ENCODE measurements around the gene CHST10. TPM values are rescaled to one million over a fixed set of nuclear protein-coding genes. Genes with fewer than 3 reads are reported as not detected.

Gene CHST10
- total and polyA plus RNA-seq, 2 donors (not counting 3 experiments of a cell fraction or from before 2014, with no cell fraction given): 11.1 to 12.3 TPM

- no TSS peak for BruUV-seq (replicated peaks)
These were observed 8.3 kb upstream of the CHST10 start for GRCh38 chr2:100425573-100426383.

More at GRCh38 chr2:100425573-100426383, 8.3 kb upstream of the CHST10 start:
- DNase-seq (ENCODE audit: low read depth, low spot score) (no peak), FAIRE-seq (no peak)
- H3K9me3 ChIP-seq (replicated peaks; ENCODE audit: control insufficient read depth, insufficient read depth, low read length): no peaks in the 10 kb centered on the region
- H3K9ac ChIP-seq (replicated peaks; ENCODE audit: extremely low read depth, insufficient read depth, low read length): no peak overlapping the region
- intact Hi-C loops (cut with micrococcal nuclease) (loop anchor here (10.0 kb wide), 2 partner anchors 139 to 559 kb away; partner anchors contain the start of gene PDCL3), dilution Hi-C loops (cut with MboI; ENCODE audit: extremely low pct_ligation_motif_present, low sequenced_read_pairs) (no loop called here)
- H3K9me1 ChIP-seq (replicated peaks; ENCODE audit: control insufficient read depth, extremely low read depth, insufficient read depth, low read length): no peaks in the 10 kb centered on the region
- H4K20me1 ChIP-seq (replicated peaks; ENCODE audit: control insufficient read depth, extremely low read depth, insufficient read depth, low read length): no peaks in the 10 kb centered on the region
- H3K4me3 ChIP-seq (replicated peaks in 1 of 3; ENCODE audit: insufficient read depth in 1 of 3, low read depth in 1 of 3, low read length in 3 of 3): no peak overlapping the region
- H3K27me3 ChIP-seq (ENCODE audit: control insufficient read depth in 2 of 2, insufficient read depth in 2 of 2, low read length in 2 of 2): peaks cover 7 to 11% of the 10 kb centered on the region in 2 experiments
- no peak overlapping the region for H3K27ac ChIP-seq (ENCODE audit: insufficient read depth, low read depth, low read length)
- no peaks in the 10 kb centered on the region for H3K79me2 ChIP-seq (ENCODE audit: control insufficient read depth, insufficient read depth, low read length)
- CTCF ChIA-PET: interaction anchor here (1.2 to 1.5 kb wide), 2 partner anchors 9 kb away, joined by 3 read pairs; no protein-coding TSS in a partner anchor
- POLR2A ChIA-PET: no interaction called here
- TF ChIP-seq FOS (IDR thresholded peaks at IDR 0.05; ENCODE audit: borderline replicate concordance, insufficient read depth, low read length): no peak
- no peak for TF ChIP-seq JUN (IDR thresholded peaks at IDR 0.05; ENCODE audit: borderline replicate concordance, insufficient read depth, insufficient read length, low read depth)
- TF ChIP-seq EZH2 (IDR thresholded peaks at IDR 0.05; ENCODE audit: borderline replicate concordance, low read depth, low read length, severe bottlenecking): no peak
- TF ChIP-seq POLR2A (IDR thresholded peaks at IDR 0.05; ENCODE audit: low read depth, low read length): no peak
- TF ChIP-seq, protein P1, sequence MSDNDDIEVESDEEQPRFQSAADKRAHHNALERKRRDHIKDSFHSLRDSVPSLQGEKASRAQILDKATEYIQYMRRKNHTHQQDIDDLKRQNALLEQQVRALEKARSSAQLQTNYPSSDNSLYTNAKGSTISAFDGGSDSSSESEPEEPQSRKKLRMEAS (IDR thresholded peaks at IDR 0.05; ENCODE audit: insufficient read depth, insufficient read length): no peak
- no peak for TF ChIP-seq GATA2 (IDR thresholded peaks at IDR 0.05; ENCODE audit: insufficient read depth, insufficient read length, low read depth, low read length)
- no peak for TF ChIP-seq POLR2AphosphoS5 (IDR thresholded peaks at IDR 0.05; ENCODE audit: insufficient read depth, low read depth, low read length)
- no peak for TF ChIP-seq MYC (IDR thresholded peaks at IDR 0.05; ENCODE audit: low read depth, low read length)
- TF ChIP-seq, protein P2, sequence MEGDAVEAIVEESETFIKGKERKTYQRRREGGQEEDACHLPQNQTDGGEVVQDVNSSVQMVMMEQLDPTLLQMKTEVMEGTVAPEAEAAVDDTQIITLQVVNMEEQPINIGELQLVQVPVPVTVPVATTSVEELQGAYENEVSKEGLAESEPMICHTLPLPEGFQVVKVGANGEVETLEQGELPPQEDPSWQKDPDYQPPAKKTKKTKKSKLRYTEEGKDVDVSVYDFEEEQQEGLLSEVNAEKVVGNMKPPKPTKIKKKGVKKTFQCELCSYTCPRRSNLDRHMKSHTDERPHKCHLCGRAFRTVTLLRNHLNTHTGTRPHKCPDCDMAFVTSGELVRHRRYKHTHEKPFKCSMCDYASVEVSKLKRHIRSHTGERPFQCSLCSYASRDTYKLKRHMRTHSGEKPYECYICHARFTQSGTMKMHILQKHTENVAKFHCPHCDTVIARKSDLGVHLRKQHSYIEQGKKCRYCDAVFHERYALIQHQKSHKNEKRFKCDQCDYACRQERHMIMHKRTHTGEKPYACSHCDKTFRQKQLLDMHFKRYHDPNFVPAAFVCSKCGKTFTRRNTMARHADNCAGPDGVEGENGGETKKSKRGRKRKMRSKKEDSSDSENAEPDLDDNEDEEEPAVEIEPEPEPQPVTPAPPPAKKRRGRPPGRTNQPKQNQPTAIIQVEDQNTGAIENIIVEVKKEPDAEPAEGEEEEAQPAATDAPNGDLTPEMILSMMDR (IDR thresholded peaks at IDR 0.05; ENCODE audit: extremely low read depth in 1 of 2, insufficient read depth in 1 of 2, low read depth in 1 of 2, low read length in 2 of 2): no peak
- H3K4me2 ChIP-seq (ENCODE audit: insufficient read depth, low read length): no peak overlapping the region
- no peak overlapping the region for H2AFZ ChIP-seq (ENCODE audit: low read depth, low read length)
- H3K4me1 ChIP-seq (ENCODE audit: control insufficient read depth, extremely low read depth, insufficient read depth, low read length): no peaks in the 10 kb centered on the region
- H3K36me3 ChIP-seq (ENCODE audit: control insufficient read depth in 2 of 2, extremely low read depth in 1 of 2, insufficient read depth in 2 of 2, low read length in 2 of 2): no peaks in the 10 kb centered on the region

Measured in endothelial cell of umbilical vein (primary cell).